ENCODE data around the gene FNTB. TPM values are rescaled to one million over a fixed set of nuclear protein-coding genes. Genes with fewer than 3 reads are reported as not detected.

The FNTB gene
- total RNA-seq, 1 experiment from 2014 or later, result 20.7 TPM

DNA sequence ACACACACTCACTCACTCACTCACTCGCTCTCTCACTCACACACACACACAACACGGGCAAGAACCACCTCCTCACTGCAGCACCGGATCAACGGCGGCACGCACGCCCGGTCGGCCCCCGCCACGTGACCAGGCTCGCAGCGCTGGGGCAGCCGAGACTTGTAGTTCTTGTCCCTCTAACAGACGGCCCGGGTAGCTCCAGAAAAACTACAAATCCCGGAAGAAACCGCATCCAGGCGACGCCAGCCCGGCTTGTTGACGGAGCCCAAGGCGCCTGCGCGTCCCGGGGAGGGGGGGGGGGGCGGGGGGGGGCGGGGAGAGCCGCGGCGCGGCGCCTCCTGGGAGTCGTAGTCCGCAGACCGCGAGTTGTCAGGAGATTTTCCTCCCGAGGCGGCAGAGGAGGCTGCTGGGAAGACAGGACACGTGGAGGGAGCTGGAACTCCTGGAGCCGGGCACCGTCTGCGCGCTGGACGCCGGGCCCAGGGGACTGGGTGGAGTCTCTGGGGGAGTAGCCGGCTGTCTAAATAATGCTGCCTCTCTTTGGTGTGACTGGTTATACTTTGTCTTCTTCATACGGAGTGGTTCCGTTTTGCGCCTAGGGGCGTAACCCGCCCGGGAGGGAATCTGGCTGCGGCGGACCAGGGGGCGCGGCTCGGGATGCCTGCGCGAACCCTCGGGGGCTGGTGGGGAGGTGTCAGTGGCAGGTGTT, 115.9 kb downstream of the FNTB start, which contains the start of gene MAX:
TSS of gene MAX (minus strand) at position 77 of the 709 bp plus-strand sequence. CDS start 178 bp downstream, outside the sequence.
- H3K4me2 ChIP-seq (ENCODE audit: insufficient read depth, insufficient read length, low read length), result peak within 1 kb of the TSS; percentile 75
- Mint-ChIP-seq H3K4me3 (peak within 1 kb of the TSS; percentile 86 to 94), H3K27me3 (ENCODE audit: low read depth) (peaks cover 11% of the 10 kb centered on the region), H3K27ac (peak within 1 kb of the TSS; percentile 81 to 94 (median 92)), H3K36me3 (ENCODE audit: insufficient read depth in 1 of 3, low read depth in 3 of 3) (peaks cover 4 to 21% (median 13%) of the 10 kb centered on the region in 3 experiments; a peak in 6 of 7 replicates), H3K4me1 (peaks cover 17 to 20% of the 10 kb centered on the region in 2 experiments), H3K9me3 (no peaks in the 10 kb centered on the region)
- no peak within 1 kb of the TSS for H2AK5ac ChIP-seq (ENCODE audit: insufficient read length, low read length)
- no peak within 1 kb of the TSS for H2AFZ ChIP-seq (ENCODE audit: low read length)
- H2BK20ac ChIP-seq (ENCODE audit: low read depth, low read length, poor library complexity, severe bottlenecking), result no peak within 1 kb of the TSS
- no peak within 1 kb of the TSS for H3T11ph ChIP-seq (ENCODE audit: low read length)
- H3K18ac ChIP-seq (ENCODE audit: insufficient read length, low read depth, low read length), result no peak within 1 kb of the TSS
- H3K23me2 ChIP-seq (ENCODE audit: insufficient read length, low read depth, low read length, poor library complexity, severe bottlenecking), result peaks cover 8% of the 10 kb centered on the region
- H2BK5ac ChIP-seq (ENCODE audit: insufficient read length, low read length), result no peak within 1 kb of the TSS
- H3K79me1 ChIP-seq (ENCODE audit: insufficient read depth, low read depth, low read length, poor library complexity, severe bottlenecking), result no peaks in the 10 kb centered on the region
- no peaks in the 10 kb centered on the region for H4K20me1 ChIP-seq (ENCODE audit: control insufficient read depth, insufficient read depth, insufficient read length)
- H3K27me3 ChIP-seq (ENCODE audit: insufficient read depth, low read length), result no peaks in the 10 kb centered on the region
- no peak within 1 kb of the TSS for H2BK15ac ChIP-seq (ENCODE audit: low read depth, low read length)
- no peak within 1 kb of the TSS for H4K91ac ChIP-seq (ENCODE audit: insufficient read length, low read depth, low read length)
- no CpG with 5 or more reads among the region's 61 CpGs for WGBS (ENCODE audit: extremely low coverage, insufficient read length, low lambda C conversion rate)
- no peak within 1 kb of the TSS for H2BK120ac ChIP-seq (ENCODE audit: low read depth, low read length, poor library complexity, severe bottlenecking)
- DNase-seq, result peak; percentile 99
- no peak within 1 kb of the TSS for H2BK12ac ChIP-seq (ENCODE audit: insufficient read length, low read depth, low read length)
- no peaks in the 10 kb centered on the region for H3K79me2 ChIP-seq (ENCODE audit: insufficient read depth, low read length)
- TF ChIP-seq, protein P1, sequence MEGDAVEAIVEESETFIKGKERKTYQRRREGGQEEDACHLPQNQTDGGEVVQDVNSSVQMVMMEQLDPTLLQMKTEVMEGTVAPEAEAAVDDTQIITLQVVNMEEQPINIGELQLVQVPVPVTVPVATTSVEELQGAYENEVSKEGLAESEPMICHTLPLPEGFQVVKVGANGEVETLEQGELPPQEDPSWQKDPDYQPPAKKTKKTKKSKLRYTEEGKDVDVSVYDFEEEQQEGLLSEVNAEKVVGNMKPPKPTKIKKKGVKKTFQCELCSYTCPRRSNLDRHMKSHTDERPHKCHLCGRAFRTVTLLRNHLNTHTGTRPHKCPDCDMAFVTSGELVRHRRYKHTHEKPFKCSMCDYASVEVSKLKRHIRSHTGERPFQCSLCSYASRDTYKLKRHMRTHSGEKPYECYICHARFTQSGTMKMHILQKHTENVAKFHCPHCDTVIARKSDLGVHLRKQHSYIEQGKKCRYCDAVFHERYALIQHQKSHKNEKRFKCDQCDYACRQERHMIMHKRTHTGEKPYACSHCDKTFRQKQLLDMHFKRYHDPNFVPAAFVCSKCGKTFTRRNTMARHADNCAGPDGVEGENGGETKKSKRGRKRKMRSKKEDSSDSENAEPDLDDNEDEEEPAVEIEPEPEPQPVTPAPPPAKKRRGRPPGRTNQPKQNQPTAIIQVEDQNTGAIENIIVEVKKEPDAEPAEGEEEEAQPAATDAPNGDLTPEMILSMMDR (conservative IDR thresholded peaks at IDR 0.05), result no peak
- no peak within 1 kb of the TSS for H3K4ac ChIP-seq (ENCODE audit: low read depth, low read length)
- H3K23ac ChIP-seq (ENCODE audit: insufficient read length, low read depth, low read length), result no peak within 1 kb of the TSS
- H4K5ac ChIP-seq (ENCODE audit: insufficient read length, low read depth, low read length), result no peak within 1 kb of the TSS
- no peaks in the 10 kb centered on the region; the same call in 1 of the 2 replicates for H3K4me1 ChIP-seq (ENCODE audit: insufficient read depth, low read length)
- H4K8ac ChIP-seq (replicated peaks; ENCODE audit: insufficient read length, low read depth, low read length), result no peak within 1 kb of the TSS
- peak within 1 kb of the TSS; percentile 47 for H3K9ac ChIP-seq (ENCODE audit: extremely low read depth, insufficient read length, low read length)
- no peak within 1 kb of the TSS for H3K56ac ChIP-seq (ENCODE audit: insufficient read length, low read depth, low read length)
- H3K14ac ChIP-seq (ENCODE audit: insufficient read depth, low read length), result no peak within 1 kb of the TSS
- no peaks in the 10 kb centered on the region for H3K9me3 ChIP-seq (ENCODE audit: control insufficient read depth, low read depth, low read length)
- no peak within 1 kb of the TSS for H3K27ac ChIP-seq (ENCODE audit: insufficient read length, low read depth, low read length)

All from H9 (cell line).